SK-N-SH treated with all-trans-retinoic acid at 6 μM for 48 hours (cell line): ENCODE results near the gene SCN7A.

ENCODE experiments used
- ATAC-seq: fragments of 200-7000 bp; cut with Tn5 transposase; 3 replicates; pipeline ENCODE4 v1.9.1; 2020; ENCODE audit warnings: mild to moderate bottlenecking, moderate library complexity
- ARNTL ChIP-seq: fragments of 450-650 bp; formaldehyde crosslinking; IDR thresholded peaks from 2 replicates; pipeline ENCODE4 v1.5.0; 2020; ENCODE audit warnings: low read depth, mild to moderate bottlenecking, moderate library complexity, borderline replicate concordance
- BACH2 ChIP-seq: fragments of 250-450 bp; sonication (Bioruptor Pico); IDR thresholded peaks from 2 replicates; pipeline ENCODE4 v1.9.0; 2021; ENCODE audit warnings: mild to moderate bottlenecking, borderline replicate concordance
- CSDC2 ChIP-seq: fragments of 250-450 bp; sonication (Bioruptor Pico); IDR thresholded peaks from 2 replicates; pipeline ENCODE4 v1.5.0; 2020; ENCODE audit warnings: mild to moderate bottlenecking, moderate library complexity
- CSRNP3 ChIP-seq: fragments of 250-450 bp; sonication (Bioruptor Pico); IDR thresholded peaks from 2 replicates; pipeline ENCODE4 v1.5.1; 2021; ENCODE audit warnings: mild to moderate bottlenecking, moderate library complexity
- ESRRG ChIP-seq: fragments of 250-450 bp; sonication (Bioruptor Pico); IDR thresholded peaks from 2 replicates; pipeline ENCODE4 v1.6.1; 2021; ENCODE audit warnings: mild to moderate bottlenecking
- GLIS3 ChIP-seq: fragments of 250-450 bp; sonication (Bioruptor Pico); IDR thresholded peaks from 2 replicates; pipeline ENCODE4 v1.5.0; 2020; ENCODE audit warnings: mild to moderate bottlenecking, moderate library complexity
- ISL1 ChIP-seq: fragments of 250-450 bp; sonication (Bioruptor Pico); IDR thresholded peaks from 2 replicates; pipeline ENCODE4 v2.1.2; 2022; ENCODE audit warnings: mild to moderate bottlenecking, moderate library complexity
- OSR1 ChIP-seq: fragments of 250-450 bp; sonication (Bioruptor Pico); IDR thresholded peaks from 2 replicates; pipeline ENCODE4 v1.8.0; 2022; ENCODE audit warnings: moderate library complexity, mild to moderate bottlenecking, inconsistent platforms
- PATZ1 ChIP-seq: fragments of 250-450 bp; sonication (Bioruptor Pico); IDR thresholded peaks from 2 replicates; pipeline ENCODE4 v1.8.0; 2020; ENCODE audit warnings: mild to moderate bottlenecking, moderate library complexity, borderline replicate concordance
- POU6F1 ChIP-seq: fragments of 250-450 bp; sonication (Bioruptor Pico); IDR thresholded peaks from 2 replicates; pipeline ENCODE4 v1.8.0; 2021; ENCODE audit warnings: low read depth, mild to moderate bottlenecking, moderate library complexity, borderline replicate concordance
- PPARA ChIP-seq: fragments of 250-450 bp; sonication (Bioruptor Pico); IDR thresholded peaks from 2 replicates; pipeline ENCODE4 v1.5.0; 2020; ENCODE audit warnings: mild to moderate bottlenecking, borderline replicate concordance
- RARB ChIP-seq: fragments of 250-450 bp; sonication (Bioruptor Pico); IDR thresholded peaks from 2 replicates; pipeline ENCODE4 v1.8.0; 2021; ENCODE audit warnings: mild to moderate bottlenecking, moderate library complexity
- SNAI2 ChIP-seq: fragments of 250-450 bp; sonication (Bioruptor Pico); IDR thresholded peaks from 2 replicates; pipeline ENCODE4 v1.5.0; 2020; ENCODE audit warnings: mild to moderate bottlenecking, moderate library complexity
- TCF4 ChIP-seq: fragments of 250-450 bp; sonication (Bioruptor Pico); IDR thresholded peaks from 2 replicates; pipeline ENCODE4 v1.8.0; 2021; ENCODE audit warnings: mild to moderate bottlenecking, moderate library complexity, borderline replicate concordance
- TOX ChIP-seq: fragments of 250-450 bp; sonication (Bioruptor Pico); IDR thresholded peaks from 2 replicates; pipeline ENCODE4 v1.8.0; 2021; ENCODE audit warnings: mild to moderate bottlenecking, moderate library complexity, borderline replicate concordance
- TSHZ2 ChIP-seq: fragments of 250-450 bp; sonication (Bioruptor Pico); IDR thresholded peaks from 2 replicates; pipeline ENCODE4 v1.5.0; 2020; ENCODE audit warnings: mild to moderate bottlenecking, moderate library complexity
- ZC3H10 ChIP-seq: fragments of 250-450 bp; sonication (Bioruptor Pico); IDR thresholded peaks from 2 replicates; pipeline ENCODE4 v1.5.1; 2021; ENCODE audit warnings: mild to moderate bottlenecking, moderate library complexity
- ZFP3 ChIP-seq: fragments of 250-450 bp; sonication (Bioruptor Pico); IDR thresholded peaks from 2 replicates; pipeline ENCODE4 v1.5.0; 2020; ENCODE audit warnings: mild to moderate bottlenecking, moderate library complexity
- ZFP30 ChIP-seq: fragments of 450-650 bp; formaldehyde crosslinking; IDR thresholded peaks from 2 replicates; pipeline ENCODE4 v1.5.0; 2022; ENCODE audit warnings: mild to moderate bottlenecking, moderate library complexity
- ZNF565 ChIP-seq: fragments of 450-650 bp; formaldehyde crosslinking; conservative IDR thresholded peaks from 2 replicates; pipeline ENCODE4 v1.5.0; 2020; ENCODE audit warnings: low read depth, mild to moderate bottlenecking, moderate library complexity
- ZNF70 ChIP-seq: fragments of 450-650 bp; formaldehyde crosslinking; IDR thresholded peaks from 2 replicates; pipeline ENCODE4 v1.5.0; 2020; ENCODE audit warnings: mild to moderate bottlenecking, moderate library complexity
- ZNF8 ChIP-seq: fragments of 450-650 bp; formaldehyde crosslinking; IDR thresholded peaks from 2 replicates; pipeline ENCODE4 v1.5.0; 2020; ENCODE audit warnings: mild to moderate bottlenecking, moderate library complexity
- TF ChIP-seq, protein P1 (sequence below): fragments of 250-450 bp; sonication (Bioruptor Pico); IDR thresholded peaks from 2 replicates; pipeline ENCODE4 v1.5.1; 2020; ENCODE audit warnings: low read depth, mild to moderate bottlenecking, moderate library complexity

Gene SCN7A

DNA sequence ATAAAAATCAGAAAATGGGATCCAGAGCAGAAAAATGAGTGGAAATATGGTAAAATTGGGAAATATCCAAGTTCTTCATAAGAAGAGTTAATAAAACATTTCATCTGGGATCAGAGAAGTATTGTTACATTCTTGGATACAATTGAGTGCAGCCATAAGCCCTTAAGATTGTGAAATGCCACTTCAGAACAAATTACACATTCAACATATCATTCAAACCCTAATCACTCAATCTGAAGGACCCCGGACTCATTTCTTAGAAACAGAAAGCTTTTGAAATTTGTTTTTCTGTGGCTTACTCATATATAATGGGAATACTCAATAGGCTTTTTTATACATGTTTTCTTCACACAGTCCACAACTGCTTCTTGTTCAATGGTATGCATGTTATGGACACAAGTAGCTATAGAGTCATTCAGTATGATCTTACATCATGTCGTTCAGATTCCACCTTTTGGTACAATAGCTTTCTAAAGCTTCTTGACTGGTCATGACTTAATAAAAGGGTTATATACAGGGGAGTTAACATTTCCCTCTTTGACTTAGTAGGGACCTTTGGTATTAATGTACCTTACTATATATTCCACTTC lies 39.9 kb downstream of the SCN7A start:
- no peak for ATAC-seq
- no peak for TF ChIP-seq TSHZ2 (CRISPR knock-in tag)
- no peak for TF ChIP-seq POU6F1 (CRISPR knock-in tag)
- no peak for TF ChIP-seq CSDC2 (CRISPR knock-in tag)
- TF ChIP-seq TCF4 (CRISPR knock-in tag) = no peak
- no peak for TF ChIP-seq TOX (CRISPR knock-in tag)
- no peak for TF ChIP-seq RARB (CRISPR knock-in tag)
- no peak for TF ChIP-seq ZFP3
- TF ChIP-seq SNAI2 (CRISPR knock-in tag) = no peak
- no peak for TF ChIP-seq ZNF70 (CRISPR knock-in tag)
- no peak for TF ChIP-seq ZFP30 (CRISPR knock-in tag)
- TF ChIP-seq GLIS3 (CRISPR knock-in tag) = no peak
- no peak for TF ChIP-seq PATZ1 (CRISPR knock-in tag)
- no peak for TF ChIP-seq CSRNP3
- no peak for TF ChIP-seq OSR1 (CRISPR knock-in tag)
- TF ChIP-seq ARNTL (CRISPR knock-in tag) = no peak
- TF ChIP-seq ZC3H10 (CRISPR knock-in tag) = no peak
- TF ChIP-seq ZNF565 (CRISPR knock-in tag) = no peak
- no peak for TF ChIP-seq ISL1 (CRISPR knock-in tag)
- no peak for TF ChIP-seq BACH2

- no peak for ATAC-seq
- no peak for TF ChIP-seq CSRNP3
- no peak for TF ChIP-seq TCF4 (CRISPR knock-in tag)
- no peak for TF ChIP-seq ISL1 (CRISPR knock-in tag)
- TF ChIP-seq BACH2 = no peak
- TF ChIP-seq PPARA = no peak
- TF ChIP-seq ARNTL (CRISPR knock-in tag) = no peak
- no peak for TF ChIP-seq TOX (CRISPR knock-in tag)
- no peak for TF ChIP-seq RARB (CRISPR knock-in tag)
- TF ChIP-seq ESRRG (CRISPR knock-in tag) = no peak
- no peak for TF ChIP-seq ZC3H10 (CRISPR knock-in tag)
- TF ChIP-seq TSHZ2 (CRISPR knock-in tag) = no peak
- no peak for TF ChIP-seq CSDC2 (CRISPR knock-in tag)
- no peak for TF ChIP-seq ZNF8 (CRISPR knock-in tag)
- TF ChIP-seq, protein P1, sequence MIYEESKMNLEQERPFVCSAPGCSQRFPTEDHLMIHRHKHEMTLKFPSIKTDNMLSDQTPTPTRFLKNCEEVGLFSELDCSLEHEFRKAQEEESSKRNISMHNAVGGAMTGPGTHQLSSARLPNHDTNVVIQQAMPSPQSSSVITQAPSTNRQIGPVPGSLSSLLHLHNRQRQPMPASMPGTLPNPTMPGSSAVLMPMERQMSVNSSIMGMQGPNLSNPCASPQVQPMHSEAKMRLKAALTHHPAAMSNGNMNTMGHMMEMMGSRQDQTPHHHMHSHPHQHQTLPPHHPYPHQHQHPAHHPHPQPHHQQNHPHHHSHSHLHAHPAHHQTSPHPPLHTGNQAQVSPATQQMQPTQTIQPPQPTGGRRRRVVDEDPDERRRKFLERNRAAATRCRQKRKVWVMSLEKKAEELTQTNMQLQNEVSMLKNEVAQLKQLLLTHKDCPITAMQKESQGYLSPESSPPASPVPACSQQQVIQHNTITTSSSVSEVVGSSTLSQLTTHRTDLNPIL (CRISPR knock-in tag) = no peak
- no peak for TF ChIP-seq GLIS3 (CRISPR knock-in tag)
- no peak for TF ChIP-seq POU6F1 (CRISPR knock-in tag)
- TF ChIP-seq OSR1 (CRISPR knock-in tag) = no peak
- TF ChIP-seq SNAI2 (CRISPR knock-in tag) = no peak
Measured at GRCh38 chr2:166451468-166451867, 42.6 kb downstream of the SCN7A start.
